Brain microvascular endothelial cell (primary cell): ENCODE results near the gene GET3.
"Not testable (repeated sequence)": the region's sequence is repeated elsewhere in the genome, so short reads cannot be mapped to it uniquely, and the experiment has no call there.

ENCODE experiments used
- DNase-seq: peaks from one replicate; pipeline ENCODE4 v3.0.0-alpha.2; 2020
- H3K27ac ChIP-seq: fragments of 250-450 bp; sonication (Bioruptor Pico); 2 replicates; pipeline ENCODE4 v1.5.1; 2020; ENCODE audit warnings: mild to moderate bottlenecking, moderate library complexity
- H3K27me3 ChIP-seq: fragments of 250-450 bp; sonication (Bioruptor Pico); replicated peaks from 2 replicates; pipeline ENCODE4 v1.5.1; 2020; ENCODE audit warnings: mild to moderate bottlenecking
- H3K36me3 ChIP-seq: fragments of 250-450 bp; sonication (Bioruptor Pico); replicated peaks from 2 replicates; pipeline ENCODE4 v1.5.1; 2020; ENCODE audit warnings: mild to moderate bottlenecking
- H3K4me3 ChIP-seq: 2 replicates; pipeline ENCODE4 v1.5.1; 2011; ENCODE audit warnings: low read depth, mild to moderate bottlenecking, control low read depth, low read length, moderate library complexity
- in situ Hi-C: cut with HindIII; loops from 2 replicates; pipeline ENCODE4 v1.10.0; 2017; ENCODE audit warnings: low sequenced_read_pairs, low pct_ligation_motif_present
- TF ChIP-seq, protein P1 (sequence below): IDR thresholded peaks from 2 replicates; pipeline ENCODE4 v1.5.1; 2011; ENCODE audit warnings: low read depth, mild to moderate bottlenecking, moderate library complexity, low read length, control low read depth, inconsistent platforms; ENCODE audit errors: missing control alignments

The GET3 gene

DNA sequence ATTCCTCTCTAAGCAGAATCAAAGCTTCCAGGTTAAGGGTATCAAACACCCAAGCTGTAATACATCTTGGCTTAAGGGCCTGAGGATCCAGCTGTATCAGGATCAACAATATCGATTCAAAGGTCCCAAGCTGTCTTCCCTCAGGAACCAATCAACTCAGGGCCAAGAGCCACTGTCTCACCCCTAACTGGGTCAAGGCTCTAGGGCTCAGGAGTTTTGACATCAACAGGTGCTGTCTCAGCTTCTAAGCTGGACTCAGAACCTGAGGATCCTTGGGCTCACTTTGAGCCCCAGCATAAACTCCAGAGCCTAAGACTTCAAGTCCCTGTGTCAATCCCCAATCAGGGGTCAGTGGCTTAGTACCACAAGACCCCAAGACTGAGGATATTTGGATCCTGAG lies 41.8 kb upstream of the GET3 start:
- TF ChIP-seq, protein P1, sequence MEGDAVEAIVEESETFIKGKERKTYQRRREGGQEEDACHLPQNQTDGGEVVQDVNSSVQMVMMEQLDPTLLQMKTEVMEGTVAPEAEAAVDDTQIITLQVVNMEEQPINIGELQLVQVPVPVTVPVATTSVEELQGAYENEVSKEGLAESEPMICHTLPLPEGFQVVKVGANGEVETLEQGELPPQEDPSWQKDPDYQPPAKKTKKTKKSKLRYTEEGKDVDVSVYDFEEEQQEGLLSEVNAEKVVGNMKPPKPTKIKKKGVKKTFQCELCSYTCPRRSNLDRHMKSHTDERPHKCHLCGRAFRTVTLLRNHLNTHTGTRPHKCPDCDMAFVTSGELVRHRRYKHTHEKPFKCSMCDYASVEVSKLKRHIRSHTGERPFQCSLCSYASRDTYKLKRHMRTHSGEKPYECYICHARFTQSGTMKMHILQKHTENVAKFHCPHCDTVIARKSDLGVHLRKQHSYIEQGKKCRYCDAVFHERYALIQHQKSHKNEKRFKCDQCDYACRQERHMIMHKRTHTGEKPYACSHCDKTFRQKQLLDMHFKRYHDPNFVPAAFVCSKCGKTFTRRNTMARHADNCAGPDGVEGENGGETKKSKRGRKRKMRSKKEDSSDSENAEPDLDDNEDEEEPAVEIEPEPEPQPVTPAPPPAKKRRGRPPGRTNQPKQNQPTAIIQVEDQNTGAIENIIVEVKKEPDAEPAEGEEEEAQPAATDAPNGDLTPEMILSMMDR, result no peak
- no peak for DNase-seq
- Histone ChIP-seq H3K4me3 (peak overlapping the region; percentile 89), H3K27me3 (no peaks in the 10 kb centered on the region), H3K27ac (no peak overlapping the region), H3K36me3 (peaks cover 17% of the 10 kb centered on the region)
- in situ Hi-C loops, result no loop called here

DNA sequence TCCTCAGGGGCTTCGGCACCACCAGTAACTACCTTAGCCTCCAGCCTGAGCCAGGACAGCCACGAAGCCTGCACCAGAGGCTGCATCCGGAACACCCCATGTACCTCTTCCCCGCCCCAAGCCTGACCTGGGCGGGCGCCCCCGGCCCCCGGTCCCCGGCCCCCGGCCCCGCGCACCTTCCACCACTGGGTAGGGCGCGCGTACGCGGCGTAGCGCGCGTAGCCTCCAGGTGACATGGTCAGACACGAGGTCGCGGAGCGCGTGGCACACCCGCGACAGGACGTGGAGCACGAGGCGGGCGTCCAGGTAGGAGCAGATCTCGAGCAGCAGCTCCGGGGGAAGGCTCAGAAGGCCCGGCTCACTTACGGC lies 41.3 kb upstream of the GET3 start:
- in situ Hi-C loops, result no loop called here
- Histone ChIP-seq H3K27me3 (no peaks in the 10 kb centered on the region), H3K36me3 (peaks cover 21% of the 10 kb centered on the region), H3K4me3 (peak overlapping the region; percentile 89), H3K27ac (peak overlapping the region; percentile 47)
- DNase-seq, result no peak
- TF ChIP-seq, protein P1, result no peak

DNA sequence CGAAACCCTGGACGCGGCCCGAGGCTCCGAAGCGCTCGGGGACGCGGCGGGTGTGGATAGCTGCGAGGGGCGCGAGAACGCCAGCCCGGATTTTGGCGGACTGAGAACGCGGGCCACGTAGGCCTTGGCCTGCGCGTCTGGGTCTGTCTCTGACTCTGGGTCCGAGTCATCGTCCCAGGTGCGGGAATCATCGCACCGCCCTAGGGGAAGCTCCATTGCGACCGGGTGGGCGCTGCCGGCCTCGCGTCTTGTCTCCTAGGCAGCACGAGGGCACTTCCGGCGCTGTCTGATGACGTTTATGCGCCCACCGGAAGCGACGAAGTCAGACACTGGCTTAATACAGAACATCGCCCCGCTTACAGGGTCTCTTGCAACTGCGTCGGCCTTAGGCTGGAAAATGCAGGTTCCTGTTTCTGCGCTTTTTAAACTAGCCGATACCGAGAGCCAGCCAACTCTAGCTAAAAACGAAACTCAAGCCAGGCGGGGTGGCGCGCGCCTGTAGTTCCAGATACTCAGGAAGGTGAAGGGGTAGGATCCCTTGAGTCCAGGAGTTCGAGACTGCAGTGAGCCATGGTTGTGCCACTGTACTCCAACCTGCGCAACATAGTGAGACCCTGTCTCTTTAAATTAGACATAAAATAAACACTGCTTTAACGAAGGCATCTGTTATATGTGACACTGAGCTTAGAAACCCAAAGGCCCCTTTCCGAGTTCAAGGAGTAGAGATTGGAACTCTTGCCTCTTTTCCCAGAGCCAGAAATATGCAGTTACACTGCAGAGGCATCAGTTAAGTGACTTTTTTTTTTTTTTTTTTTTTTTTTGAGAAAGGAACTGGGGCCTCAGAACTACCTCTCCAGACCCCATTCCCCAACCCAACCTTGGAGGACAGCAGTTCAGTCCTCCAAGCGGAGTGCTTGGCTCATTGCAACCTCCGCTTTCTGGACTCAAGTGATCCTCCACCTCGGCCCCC lies 40.6 kb upstream of the GET3 start, which contains the start of gene FBXW9:
TSS of gene FBXW9 (minus strand) at position 266 of the 970 bp plus-strand sequence. CDS start at position 216, 50 bp downstream.
- H3K27ac ChIP-seq, result peak within 1 kb of the TSS; percentile 47
- peak within 1 kb of the TSS; percentile 89 for H3K4me3 ChIP-seq
- peak; percentile 97 for DNase-seq
- TF ChIP-seq, protein P1, result no peak
- peaks cover 25% of the 10 kb centered on the region for H3K36me3 ChIP-seq
- H3K27me3 ChIP-seq, result no peaks in the 10 kb centered on the region
- in situ Hi-C loops, result no loop called here

DNA sequence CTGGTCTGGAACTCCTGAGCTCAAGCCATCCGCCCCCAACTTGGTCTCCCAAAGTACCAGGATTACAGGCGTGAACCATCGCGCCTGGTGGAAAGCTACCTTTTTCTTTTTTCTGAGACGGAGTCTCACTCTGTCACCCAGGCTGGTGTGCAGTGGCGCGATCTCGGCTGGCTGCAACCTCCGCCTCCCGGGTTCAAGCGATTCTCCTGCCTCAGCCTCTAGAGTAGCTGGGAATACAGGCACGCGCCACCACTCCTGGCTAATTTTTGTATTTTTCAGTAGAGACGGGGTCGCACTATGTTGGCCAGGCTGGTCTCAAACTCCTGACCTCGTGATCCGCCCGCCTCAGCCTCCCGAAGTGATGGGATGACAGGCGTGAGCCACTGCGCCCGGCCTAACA lies 39.9 kb upstream of the GET3 start:
- H3K36me3 ChIP-seq, result peaks cover 33% of the 10 kb centered on the region
- H3K4me3 ChIP-seq, DNase-seq, H3K27me3 ChIP-seq, in situ Hi-C loops, H3K27ac ChIP-seq: not testable (repeated sequence)

DNA sequence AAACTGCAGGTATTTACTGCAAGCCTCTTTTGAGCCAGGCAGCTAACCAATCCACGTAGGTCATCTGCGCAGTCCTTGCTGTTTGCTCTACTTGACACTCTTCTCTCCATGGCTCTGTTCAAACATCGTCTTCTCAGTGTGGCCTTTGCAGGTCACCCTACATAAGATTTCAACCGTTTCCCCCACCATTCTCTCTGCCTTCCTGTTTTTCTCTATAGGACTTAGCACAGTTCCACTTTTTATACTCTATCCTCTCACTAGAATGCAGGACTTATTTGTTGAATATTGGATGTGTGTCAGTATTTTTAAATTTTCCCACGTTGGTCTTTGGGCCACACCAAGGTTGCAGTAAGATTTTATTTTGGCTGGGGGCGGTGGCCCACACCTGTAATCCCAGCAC lies 39.2 kb upstream of the GET3 start:
- in situ Hi-C loops, result no loop called here
- Histone ChIP-seq H3K27ac (no peak overlapping the region), H3K4me3 (no peak overlapping the region), H3K27me3 (no peaks in the 10 kb centered on the region), H3K36me3 (peaks cover 37% of the 10 kb centered on the region)
- TF ChIP-seq, protein P1, result no peak
- no peak for DNase-seq

DNA sequence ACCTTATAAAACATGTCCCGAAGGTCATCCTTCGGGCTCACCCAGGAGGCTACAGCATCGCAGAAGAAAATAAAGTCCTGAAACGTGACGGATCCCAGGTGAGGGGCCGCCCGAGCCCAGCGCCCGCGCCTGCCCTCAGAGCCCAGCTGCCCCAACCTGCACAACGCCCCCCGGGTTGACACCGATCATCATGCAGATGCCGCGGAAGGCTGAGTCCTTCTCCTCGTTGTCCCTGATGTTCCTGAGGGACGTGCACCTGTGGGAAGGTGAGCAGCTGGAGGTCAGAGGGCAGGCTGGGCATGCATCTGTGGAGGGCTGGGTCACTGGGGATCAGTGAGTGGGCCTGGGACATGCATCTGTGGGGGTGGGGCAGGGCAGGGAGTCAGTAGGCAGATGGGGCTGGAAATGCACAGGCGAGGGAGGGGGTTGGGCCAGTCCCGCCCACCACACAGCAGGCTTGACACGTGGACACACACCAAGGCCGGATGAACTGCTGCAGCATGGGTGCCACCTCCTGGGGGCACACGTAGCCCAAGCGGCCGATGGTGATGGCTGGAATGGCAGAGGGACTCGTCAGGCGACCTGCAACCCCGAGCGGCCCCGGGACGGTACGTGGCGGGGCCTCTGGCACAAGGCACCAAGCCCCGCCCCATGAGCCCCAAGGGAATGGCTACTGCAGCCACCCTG lies 35.6 kb upstream of the GET3 start:
- no peaks in the 10 kb centered on the region for H3K27me3 ChIP-seq
- in situ Hi-C loops, result no loop called here
- peaks cover 72% of the 10 kb centered on the region for H3K36me3 ChIP-seq
- no peak overlapping the region for H3K4me3 ChIP-seq
- no peak overlapping the region for H3K27ac ChIP-seq
- TF ChIP-seq, protein P1, result no peak
- DNase-seq, result no peak
